A673 (cell line): ENCODE data around the gene SLC22A7. TPM values are rescaled to one million over a fixed set of nuclear protein-coding genes. Genes with fewer than 3 reads are reported as not detected.

Source experiments
- BruUV-seq: library from RNA; stranded (reverse); fragments of 400-500 nt; replicated peaks from 2 replicates; lab custom pipeline; 2021; lab: Mats Ljungman, UMichigan
- CTCF ChIA-PET: fragments of 300-600 bp; sonication (Branson Sonifier 250); formaldehyde crosslinking; loops from one replicate; lab custom pipeline; 2022; ENCODE audit warnings: antibody characterized with exemption; lab: Charles Lee
- POLR2A ChIA-PET: fragments of 300-600 bp; sonication (Branson Sonifier 250); formaldehyde crosslinking; loops from one replicate; lab custom pipeline; 2022; ENCODE audit warnings: antibody characterized with exemption; ENCODE audit not compliant: low non-redundant PET; lab: Charles Lee
- DNase-seq: peaks from one replicate; pipeline ENCODE4 v3.0.0-alpha.2; 2015; ENCODE audit warnings: low spot score
- H3K27ac ChIP-seq: fragments of 200-600 bp; sonication (generic); 2 replicates; pipeline ENCODE4 v1.5.1; 2016; ENCODE audit warnings: mixed run types, low read depth, mild to moderate bottlenecking, mixed read lengths, antibody characterized with exemption, low read length; ENCODE audit not compliant: poor library complexity, severe bottlenecking
- H3K27me3 ChIP-seq: fragments of 200-600 bp; sonication (generic); replicated peaks from 2 replicates; pipeline ENCODE4 v1.6.1; 2017; ENCODE audit warnings: mixed run types, low read depth, mild to moderate bottlenecking, mixed read lengths, antibody characterized with exemption, low read length; ENCODE audit not compliant: insufficient read depth, poor library complexity
- H3K36me3 ChIP-seq: fragments of 200-600 bp; sonication (generic); 2 replicates; pipeline ENCODE4 v1.6.1; 2016; ENCODE audit warnings: mixed run types, mild to moderate bottlenecking, mixed read lengths, antibody characterized with exemption, low read length; ENCODE audit not compliant: insufficient read depth, poor library complexity, severe bottlenecking
- H3K4me1 ChIP-seq: fragments of 200-600 bp; sonication (generic); 2 replicates; pipeline ENCODE4 v1.6.1; 2017; ENCODE audit warnings: mixed run types, mild to moderate bottlenecking, mixed read lengths, antibody characterized with exemption, low read length; ENCODE audit not compliant: insufficient read depth, poor library complexity, severe bottlenecking
- H3K4me3 ChIP-seq: fragments of 200-600 bp; sonication (generic); 2 replicates; pipeline ENCODE4 v1.5.1; 2016; ENCODE audit warnings: low read depth, mixed run types, mild to moderate bottlenecking, mixed read lengths, low read length; ENCODE audit not compliant: poor library complexity, severe bottlenecking
- H3K9me3 ChIP-seq: fragments of 200-600 bp; sonication (generic); 2 replicates; pipeline ENCODE4 v1.6.1; 2016; ENCODE audit warnings: mixed run types, low read depth, mild to moderate bottlenecking, mixed read lengths, antibody characterized with exemption, low read length; ENCODE audit not compliant: poor library complexity, severe bottlenecking
- EZH2 ChIP-seq: fragments of 200-600 bp; sonication (generic); IDR thresholded peaks from 2 replicates; pipeline ENCODE4 v1.6.1; 2017; ENCODE audit warnings: borderline replicate concordance, low read depth, mild to moderate bottlenecking, mixed read lengths, antibody characterized with exemption, low read length; ENCODE audit not compliant: poor library complexity, severe bottlenecking
- intact Hi-C: fragments of 100-400 bp; cut with micrococcal nuclease; formaldehyde crosslinking; loops from one replicate; pipeline ENCODE4 v1.10.0; 2022; ENCODE audit not compliant: unreplicated experiment
- total RNA-seq: library from RNA; stranded (reverse); gene quantifications from 2 replicates; pipeline ENCODE4 v1.2.3, GENCODE V29; 2021
- TF ChIP-seq, protein P1 (sequence below): fragments of 300-800, 200-600 bp; sonication (generic); conservative IDR thresholded peaks from 2 replicates; pipeline ENCODE4 v1.5.1; 2017; ENCODE audit warnings: low read depth, mild to moderate bottlenecking, antibody characterized with exemption, low read length, moderate library complexity, mixed read lengths

SLC22A7 gene
- total RNA-seq, 1 experiment from 2014 or later, result not detected

DNA sequence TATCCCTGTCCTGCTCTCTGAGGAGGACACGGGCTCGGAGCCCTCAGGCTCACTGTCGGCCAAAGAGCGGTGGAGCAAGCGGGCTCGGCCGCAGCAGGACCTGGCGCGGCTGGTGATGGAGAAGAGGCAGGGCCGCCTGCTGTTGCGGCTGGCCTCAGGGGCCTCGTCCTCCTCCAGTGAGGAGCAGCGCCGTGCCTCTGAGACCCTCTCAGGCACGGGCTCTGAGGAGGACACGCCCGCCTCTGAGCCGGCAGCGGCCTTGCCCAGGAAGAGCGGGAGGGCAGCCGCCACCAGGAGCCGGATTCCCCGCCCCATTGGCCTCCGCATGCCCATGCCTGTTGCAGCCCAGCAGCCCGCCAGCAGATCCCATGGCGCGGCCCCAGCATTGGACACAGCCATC lies 14.2 kb upstream of the SLC22A7 start:
- no TSS peak for BruUV-seq
- H3K27ac ChIP-seq, result no peak overlapping the region
- POLR2A ChIA-PET, result no interaction called here
- H3K4me3 ChIP-seq, result no peak overlapping the region
- intact Hi-C loops, result no loop called here
- H3K27me3 ChIP-seq, result peaks cover 10% of the 10 kb centered on the region
- H3K36me3 ChIP-seq, result no peaks in the 10 kb centered on the region
- no peaks in the 10 kb centered on the region for H3K9me3 ChIP-seq
- CTCF ChIA-PET, result no interaction called here
- no peak for DNase-seq
- TF ChIP-seq EZH2, result no peak
- TF ChIP-seq, protein P1, sequence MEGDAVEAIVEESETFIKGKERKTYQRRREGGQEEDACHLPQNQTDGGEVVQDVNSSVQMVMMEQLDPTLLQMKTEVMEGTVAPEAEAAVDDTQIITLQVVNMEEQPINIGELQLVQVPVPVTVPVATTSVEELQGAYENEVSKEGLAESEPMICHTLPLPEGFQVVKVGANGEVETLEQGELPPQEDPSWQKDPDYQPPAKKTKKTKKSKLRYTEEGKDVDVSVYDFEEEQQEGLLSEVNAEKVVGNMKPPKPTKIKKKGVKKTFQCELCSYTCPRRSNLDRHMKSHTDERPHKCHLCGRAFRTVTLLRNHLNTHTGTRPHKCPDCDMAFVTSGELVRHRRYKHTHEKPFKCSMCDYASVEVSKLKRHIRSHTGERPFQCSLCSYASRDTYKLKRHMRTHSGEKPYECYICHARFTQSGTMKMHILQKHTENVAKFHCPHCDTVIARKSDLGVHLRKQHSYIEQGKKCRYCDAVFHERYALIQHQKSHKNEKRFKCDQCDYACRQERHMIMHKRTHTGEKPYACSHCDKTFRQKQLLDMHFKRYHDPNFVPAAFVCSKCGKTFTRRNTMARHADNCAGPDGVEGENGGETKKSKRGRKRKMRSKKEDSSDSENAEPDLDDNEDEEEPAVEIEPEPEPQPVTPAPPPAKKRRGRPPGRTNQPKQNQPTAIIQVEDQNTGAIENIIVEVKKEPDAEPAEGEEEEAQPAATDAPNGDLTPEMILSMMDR, result no peak
- H3K4me1 ChIP-seq, result no peaks in the 10 kb centered on the region

DNA sequence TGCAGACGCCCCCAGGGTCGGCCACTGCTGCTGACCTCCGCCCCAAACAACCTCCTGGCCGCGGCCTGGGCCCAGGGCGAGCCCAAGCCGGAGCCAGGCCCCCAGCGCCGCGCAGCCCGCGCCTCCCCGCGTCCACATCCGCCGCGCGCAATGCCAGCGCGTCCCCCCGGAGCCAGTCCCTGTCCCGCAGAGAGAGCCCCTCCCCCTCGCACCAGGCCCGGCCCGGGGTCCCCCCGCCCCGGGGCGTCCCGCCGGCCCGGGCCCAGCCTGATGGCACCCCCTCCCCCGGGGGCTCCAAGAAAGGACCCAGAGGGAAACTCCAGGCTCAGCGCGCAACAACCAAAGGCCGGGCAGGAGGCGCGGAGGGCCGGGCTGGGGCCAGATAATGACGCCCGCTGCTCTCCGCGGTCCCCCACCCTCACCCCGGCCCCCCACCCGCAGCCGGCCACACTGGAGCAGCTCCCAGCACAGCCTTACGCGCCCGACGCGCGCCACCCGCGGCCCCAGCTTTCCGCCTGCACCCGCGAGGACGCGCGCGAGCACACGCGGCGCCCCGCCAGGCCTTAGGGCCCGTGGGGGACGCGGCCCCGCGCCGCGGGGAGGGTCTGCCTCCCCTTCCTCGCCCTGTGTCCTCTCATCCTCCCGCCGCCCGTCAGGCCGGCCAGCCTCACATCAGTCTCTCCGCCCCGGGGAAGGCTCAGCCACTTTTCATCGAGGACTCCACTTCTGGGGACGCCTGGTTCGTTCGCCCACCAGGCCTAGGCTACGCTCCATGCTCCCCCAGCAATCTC lies 12.9 kb upstream of the SLC22A7 start:
- H3K4me1 ChIP-seq, result no peaks in the 10 kb centered on the region
- H3K36me3 ChIP-seq, result no peaks in the 10 kb centered on the region
- BruUV-seq, result no TSS peak
- POLR2A ChIA-PET, result no interaction called here
- H3K4me3 ChIP-seq, result peak overlapping the region; percentile 25
- H3K9me3 ChIP-seq, result no peaks in the 10 kb centered on the region
- no peak for TF ChIP-seq EZH2
- TF ChIP-seq, protein P1, result no peak
- DNase-seq, result no peak
- peaks cover 10% of the 10 kb centered on the region for H3K27me3 ChIP-seq
- no peak overlapping the region for H3K27ac ChIP-seq
- CTCF ChIA-PET, result no interaction called here
- intact Hi-C loops, result no loop called here

DNA sequence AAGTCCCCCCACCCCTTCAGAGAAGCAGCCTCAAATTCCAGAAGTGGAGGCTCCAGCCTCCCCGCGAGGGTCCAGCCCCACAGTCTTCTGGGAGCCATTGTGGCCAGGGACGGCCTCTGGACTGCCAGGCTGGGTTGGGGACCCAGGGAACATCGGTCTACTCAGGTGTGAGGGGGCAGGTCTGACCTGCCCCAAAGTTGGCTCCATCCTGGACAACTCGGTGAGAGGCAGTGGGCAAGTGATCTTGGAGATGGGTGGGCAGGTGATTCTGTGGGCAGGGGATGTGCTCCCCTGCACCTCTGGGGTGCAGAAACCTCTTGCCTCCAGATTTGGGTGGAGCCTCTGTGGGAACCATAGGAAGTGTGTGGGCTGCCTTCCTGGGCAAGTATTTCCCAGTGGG lies 12.2 kb upstream of the SLC22A7 start:
- Histone ChIP-seq H3K4me3 (no peak overlapping the region), H3K4me1 (no peaks in the 10 kb centered on the region), H3K27ac (no peak overlapping the region), H3K27me3 (peaks cover 10% of the 10 kb centered on the region), H3K36me3 (no peaks in the 10 kb centered on the region), H3K9me3 (no peaks in the 10 kb centered on the region)
- intact Hi-C loops, result no loop called here
- DNase-seq, result no peak
- ChIA-PET CTCF (no interaction called here), POLR2A (no interaction called here)
- TF ChIP-seq, protein P1, result no peak
- BruUV-seq, result no TSS peak
